Natural killer cell (primary cell): ENCODE data around the gene HNRNPA1. TPM values are rescaled to one million over a fixed set of nuclear protein-coding genes. Genes with fewer than 3 reads are reported as not detected.

Source experiments
- ATAC-seq, 3 donors: fragments of 150-1000 bp in 2 of 3; fragments of 200-7000 bp in 1 of 3; cut with Tn5 transposase; 1 replicate in 1 of 3; 2 replicates in 2 of 3; pipeline ENCODE4 v1.10.0; 2021; ENCODE audit warnings: mild to moderate bottlenecking in 2 of 3, moderate library complexity in 2 of 3
- DNase-seq, 2 donors: peaks; one replicate each; pipeline versions ENCODE4 v3.0.0 to v3.0.0-alpha.2; 2013 to 2021; ENCODE audit warnings: mixed read lengths in 1 of 2
- H3K27ac ChIP-seq: one replicate; pipeline ENCODE4 v1.5.1; 2013; ENCODE audit warnings: mild to moderate bottlenecking, low read length
- H3K27me3 ChIP-seq: one replicate; pipeline ENCODE4 v1.6.1; 2013; ENCODE audit warnings: low read length; ENCODE audit not compliant: control insufficient read depth, insufficient read depth
- H3K36me3 ChIP-seq: one replicate; pipeline ENCODE4 v1.6.1; 2013; ENCODE audit warnings: low read length; ENCODE audit not compliant: control insufficient read depth, insufficient read depth
- H3K4me1 ChIP-seq: one replicate; pipeline ENCODE4 v1.6.1; 2013; ENCODE audit warnings: low read length; ENCODE audit not compliant: control insufficient read depth, insufficient read depth
- H3K4me3 ChIP-seq: one replicate; pipeline ENCODE4 v1.5.1; 2013; ENCODE audit warnings: low read length
- H3K9me3 ChIP-seq: one replicate; pipeline ENCODE4 v1.6.1; 2013; ENCODE audit warnings: low read length; ENCODE audit not compliant: control insufficient read depth, insufficient read depth
- H3K27ac Mint-ChIP-seq, 2 donors: one replicate each; pipeline ENCODE4 v1.8.0; 2022; ENCODE audit warnings: mild to moderate bottlenecking in 2 of 2, mixed read lengths in 2 of 2, moderate library complexity in 1 of 2
- H3K27me3 Mint-ChIP-seq, 2 donors: one replicate each; pipeline ENCODE4 v1.8.0; 2022; ENCODE audit warnings: low read depth in 2 of 2, mixed read lengths in 2 of 2
- H3K36me3 Mint-ChIP-seq: one replicate; pipeline ENCODE4 v1.8.0; 2022; ENCODE audit warnings: mixed read lengths
- H3K4me1 Mint-ChIP-seq, 2 donors: one replicate each; pipeline ENCODE4 v1.8.0; 2022; ENCODE audit warnings: mixed read lengths in 2 of 2
- H3K4me3 Mint-ChIP-seq: one replicate; pipeline ENCODE4 v1.8.0; 2022; ENCODE audit warnings: mild to moderate bottlenecking, moderate library complexity, mixed read lengths
- H3K9me3 Mint-ChIP-seq, 2 donors: one replicate each; pipeline ENCODE4 v1.8.0; 2022; ENCODE audit warnings: mixed read lengths in 2 of 2
- CTCF ChIP-seq: fragments of 200-600 bp; IDR thresholded peaks from one replicate; pipeline ENCODE4 v1.8.0; 2022; ENCODE audit warnings: antibody characterized with exemption
- WGBS: methylation state at CpG from one replicate; pipeline ENCODE4 v1.1.7; 2013; ENCODE audit warnings: missing lambda C conversion rate; ENCODE audit not compliant: insufficient coverage; 5-methylcytosine and 5-hydroxymethylcytosine counted together
- intact Hi-C: fragments of 100-400 bp; cut with micrococcal nuclease; formaldehyde crosslinking; loops from one replicate; pipeline ENCODE4 v1.14.2; 2022
- total RNA-seq, 4 donors: library from RNA; stranded (reverse); fragments of 120-200 nt in 1 of 4; gene quantifications; one replicate each; pipeline versions ENCODE4 v1.2.3 to v1.2.4, GENCODE V29; 2013 to 2022

Gene HNRNPA1
- total RNA-seq, 3 donors from 2014 or later (not counting 1 experiment from before 2014, with no cell fraction given), result 1,172 to 1,525 (median 1,292) TPM

- Mint-ChIP-seq H3K36me3 (peaks cover 7% of the 10 kb centered on the region), H3K9me3 (no peaks in the 10 kb centered on the region), H3K27ac (peak overlapping the region in 1 of 2 donors; percentile 22), H3K4me1 (peaks cover 11 to 23% of the 10 kb centered on the region in 2 donors), H3K4me3 (no peak overlapping the region), H3K27me3 (no peaks in the 10 kb centered on the region)
- peaks cover 13% of the 10 kb centered on the region for H3K36me3 ChIP-seq
- H3K27me3 ChIP-seq, result no peaks in the 10 kb centered on the region
- H3K9me3 ChIP-seq, result no peaks in the 10 kb centered on the region
- H3K4me3 ChIP-seq, result no peak overlapping the region
- H3K4me1 ChIP-seq, result peaks cover 13% of the 10 kb centered on the region
- DNase-seq (no peak), ATAC-seq (no peak)
- H3K27ac ChIP-seq, result no peak overlapping the region
- TF ChIP-seq CTCF, result no peak
- intact Hi-C loops, result no loop called here
Observed at GRCh38 chr12:54258201-54258681, 22.3 kb upstream of the HNRNPA1 start.

GRCh38 chr12:54259194-54260011 lies 21.1 kb upstream of the HNRNPA1 start:
- Mint-ChIP-seq H3K36me3 (peaks cover 7% of the 10 kb centered on the region), H3K4me3 (peak overlapping the region; percentile 47), H3K4me1 (peaks cover 11 to 23% of the 10 kb centered on the region in 2 donors), H3K27ac (peak overlapping the region; percentile 34 to 74), H3K27me3 (no peaks in the 10 kb centered on the region), H3K9me3 (no peaks in the 10 kb centered on the region)
- no peaks in the 10 kb centered on the region for H3K27me3 ChIP-seq
- H3K4me3 ChIP-seq, result no peak overlapping the region
- H3K36me3 ChIP-seq, result peaks cover 13% of the 10 kb centered on the region
- intact Hi-C loops, result no loop called here
- TF ChIP-seq CTCF, result no peak
- H3K4me1 ChIP-seq, result peaks cover 13% of the 10 kb centered on the region
- WGBS, result 39% methylated on average over 8 of the region's 11 CpGs
- DNase-seq (peak; percentile 28 to 73), ATAC-seq (peak; percentile 71 to 98 (median 86))
- no peaks in the 10 kb centered on the region for H3K9me3 ChIP-seq
- no peak overlapping the region for H3K27ac ChIP-seq

GRCh38 chr12:54261815-54262402 lies 18.6 kb upstream of the HNRNPA1 start:
- no peaks in the 10 kb centered on the region for H3K9me3 Mint-ChIP-seq
- 79% methylated on average over 3 of the region's 5 CpGs for WGBS
- H3K4me3 ChIP-seq, result no peak overlapping the region
- H3K27me3 Mint-ChIP-seq, result no peaks in the 10 kb centered on the region
- ATAC-seq (no peak), DNase-seq (no peak)
- peaks cover 11 to 23% of the 10 kb centered on the region in 2 donors for H3K4me1 Mint-ChIP-seq
- H3K36me3 Mint-ChIP-seq, result no peaks in the 10 kb centered on the region
- H3K27ac ChIP-seq, result no peak overlapping the region
- H3K27ac Mint-ChIP-seq, result no peak overlapping the region
- TF ChIP-seq CTCF, result no peak
- H3K27me3 ChIP-seq, result no peaks in the 10 kb centered on the region
- H3K9me3 ChIP-seq, result no peaks in the 10 kb centered on the region
- peaks cover 13% of the 10 kb centered on the region for H3K4me1 ChIP-seq
- H3K36me3 ChIP-seq, result peaks cover 4% of the 10 kb centered on the region
- H3K4me3 Mint-ChIP-seq, result no peak overlapping the region
- intact Hi-C loops, result no loop called here
